A549 (cell line): Measurements from ENCODE around the gene ATP10B. TPM values are rescaled to one million over a fixed set of nuclear protein-coding genes. Genes with fewer than 3 reads are reported as not detected.

Experiments used
- ATAC-seq, 2 experiments: fragments of 200-7000 bp in 1 of 2; fragments of >200 bp in 1 of 2; cut with Nextera tagmentation in 1 of 2; cut with Tn5 transposase in 1 of 2; 3 replicates each; pipeline versions ENCODE4 v1.8.0 to v1.9.1; 2018 to 2020; ENCODE audit warnings: mild to moderate bottlenecking in 1 of 2, moderate library complexity in 1 of 2
- CTCF ChIA-PET: fragments of 300-600 bp; sonication (Branson Sonifier 250); formaldehyde crosslinking; extraction: SDS; loops from one replicate; lab custom pipeline; 2021; ENCODE audit warnings: antibody characterized with exemption, inconsistent platforms; lab: Yijun Ruan, JAX
- POLR2A ChIA-PET: fragments of 350-600 bp; formaldehyde crosslinking; extraction: SDS; loops from one replicate; lab custom pipeline; 2021; ENCODE audit warnings: antibody characterized with exemption, inconsistent platforms; lab: Yijun Ruan, JAX
- DNase-seq, 2 experiments: peaks; one replicate each; pipeline versions ENCODE4 v3.0.0 to v3.0.0-alpha.2; 2011 to 2016; ENCODE audit warnings: low read depth in 1 of 2, low spot score in 1 of 2
- FAIRE-seq: peaks from 2 replicates; lab custom pipeline; 2011; peaks lifted over from hg19 to GRCh38; lab: Jason Lieb, UNC
- H3K27ac ChIP-seq, 2 experiments: fragments of >200 bp; sonication (Bioruptor Twin); formaldehyde crosslinking; 3 replicates each; pipeline ENCODE4 v1.5.1; 2016 to 2017
- H3K4me1 ChIP-seq: fragments of >200 bp; sonication (Bioruptor Twin); formaldehyde crosslinking; 3 replicates; pipeline ENCODE4 v1.6.1; 2016
- H3K4me2 ChIP-seq: fragments of >200 bp; sonication (Bioruptor Twin); formaldehyde crosslinking; 3 replicates; pipeline ENCODE4 v1.6.1; 2016
- H3K4me3 ChIP-seq: fragments of >200 bp; sonication (Bioruptor Twin); formaldehyde crosslinking; 3 replicates; pipeline ENCODE4 v1.5.1; 2016
- H3K9me3 ChIP-seq: fragments of >200 bp; sonication (Bioruptor Twin); formaldehyde crosslinking; 3 replicates; pipeline ENCODE4 v1.6.1; 2016
- CBX2 ChIP-seq: fragments of 200-600 bp; sonication (generic); IDR thresholded peaks from 2 replicates; pipeline ENCODE4 v1.6.1; 2016; ENCODE audit warnings: low read depth, mild to moderate bottlenecking, borderline replicate concordance
- CBX8 ChIP-seq: fragments of 200-600 bp; sonication (generic); IDR thresholded peaks from 2 replicates; pipeline ENCODE4 v1.6.1; 2016
- E2F6 ChIP-seq: IDR thresholded peaks from 2 replicates; pipeline ENCODE4 v1.6.1; 2012; ENCODE audit warnings: low read depth, borderline replicate concordance
- EHF ChIP-seq: fragments of 250-450 bp; sonication (Bioruptor Pico); IDR thresholded peaks from 2 replicates; pipeline ENCODE4 v1.5.0; 2020; ENCODE audit warnings: mild to moderate bottlenecking
- ESRRA ChIP-seq: fragments of 150-350 bp; IDR thresholded peaks from 2 replicates; pipeline ENCODE4 v1.6.1; 2014; ENCODE audit warnings: mild to moderate bottlenecking, low read length, borderline replicate concordance
- FOSB ChIP-seq: fragments of 250-450 bp; sonication (Bioruptor Pico); IDR thresholded peaks from 2 replicates; pipeline ENCODE4 v1.5.0; 2020; ENCODE audit warnings: mild to moderate bottlenecking, moderate library complexity
- FOXS1 ChIP-seq: fragments of 250-450 bp; sonication (Bioruptor Pico); IDR thresholded peaks from 2 replicates; pipeline ENCODE4 v1.5.0; 2020; ENCODE audit warnings: mild to moderate bottlenecking, moderate library complexity
- HDAC2 ChIP-seq: fragments of 200-600 bp; sonication (generic); IDR thresholded peaks from 2 replicates; pipeline ENCODE4 v1.6.1; 2016
- HES2 ChIP-seq: fragments of >200 bp; sonication (Bioruptor Twin); formaldehyde crosslinking; IDR thresholded peaks from 2 replicates; pipeline ENCODE4 v1.6.1; 2016
- HEYL ChIP-seq: fragments of 250-450 bp; sonication (Bioruptor Pico); IDR thresholded peaks from 2 replicates; pipeline ENCODE4 v1.8.0; 2021; ENCODE audit warnings: mild to moderate bottlenecking, moderate library complexity
- HMGXB4 ChIP-seq: fragments of 250-450 bp; sonication (Bioruptor Pico); IDR thresholded peaks from 2 replicates; pipeline ENCODE4 v1.5.0; 2021; ENCODE audit warnings: mild to moderate bottlenecking, moderate library complexity, borderline replicate concordance
- HOXA7 ChIP-seq: fragments of 250-450 bp; sonication (Bioruptor Pico); IDR thresholded peaks from 2 replicates; pipeline ENCODE4 v1.5.0; 2020; ENCODE audit warnings: mild to moderate bottlenecking, moderate library complexity
- JUN ChIP-seq, 2 experiments: fragments of >200 bp; sonication (Bioruptor Twin); formaldehyde crosslinking; IDR thresholded peaks; 2 replicates in 1 of 2; 3 replicates in 1 of 2; pipeline ENCODE4 v1.6.1; 2016 to 2017
- JUNB ChIP-seq: fragments of >200 bp; sonication (Bioruptor Twin); formaldehyde crosslinking; IDR thresholded peaks from 2 replicates; pipeline ENCODE4 v1.6.1; 2016
- MAZ ChIP-seq: fragments of 150-350 bp; IDR thresholded peaks from 2 replicates; pipeline ENCODE4 v1.6.1; 2014; ENCODE audit warnings: antibody characterized with exemption, low read depth, low read length, borderline replicate concordance
- MYC ChIP-seq: IDR thresholded peaks from 2 replicates; pipeline ENCODE4 v1.6.1; 2012; ENCODE audit warnings: mild to moderate bottlenecking, inconsistent platforms, low read length, improper control_type of control experiment, borderline replicate concordance
- NFE2L2 ChIP-seq: fragments of 150-350 bp; conservative IDR thresholded peaks from 2 replicates; pipeline ENCODE4 v1.6.1; 2014; ENCODE audit warnings: low read length
- NPAS2 ChIP-seq: fragments of 250-450 bp; sonication (Bioruptor Pico); IDR thresholded peaks from 2 replicates; pipeline ENCODE4 v1.8.0; 2022; ENCODE audit warnings: mild to moderate bottlenecking, moderate library complexity, borderline replicate concordance
- POLR2A ChIP-seq: IDR thresholded peaks from 2 replicates; pipeline ENCODE4 v1.6.1; 2012; ENCODE audit warnings: mild to moderate bottlenecking, low read length
- POLR2AphosphoS2 ChIP-seq: conservative IDR thresholded peaks from 2 replicates; pipeline ENCODE4 v1.6.1; 2012; ENCODE audit warnings: low read length, improper control_type of control experiment, inconsistent platforms
- RAD21 ChIP-seq, 2 experiments: fragments of >200 bp in 1 of 2; sonication (Bioruptor Twin) in 1 of 2; formaldehyde crosslinking in 1 of 2; IDR thresholded peaks in 1 of 2; conservative IDR thresholded peaks in 1 of 2; 2 replicates in 1 of 2; 3 replicates in 1 of 2; pipeline ENCODE4 v1.6.1; 2012 to 2018; ENCODE audit warnings: inconsistent platforms in 1 of 2
- RARB ChIP-seq: fragments of 250-450 bp; sonication (Bioruptor Pico); IDR thresholded peaks from 2 replicates; pipeline ENCODE4 v1.8.0; 2021; ENCODE audit warnings: mild to moderate bottlenecking, moderate library complexity
- RCOR1 ChIP-seq: fragments of 150-350 bp; IDR thresholded peaks from 2 replicates; pipeline ENCODE4 v1.6.1; 2014; ENCODE audit warnings: antibody characterized with exemption, low read length, low read depth
- SMC3 ChIP-seq: fragments of >200 bp; sonication (Bioruptor Twin); formaldehyde crosslinking; IDR thresholded peaks from 3 replicates; pipeline ENCODE4 v1.6.1; 2018; ENCODE audit warnings: inconsistent platforms
- SREBF2 ChIP-seq: fragments of 450-650 bp; IDR thresholded peaks from 2 replicates; pipeline ENCODE4 v1.6.1; 2014; ENCODE audit warnings: mild to moderate bottlenecking, moderate library complexity
- ZC3H11A ChIP-seq: fragments of 450-650 bp; IDR thresholded peaks from 2 replicates; pipeline ENCODE4 v1.6.1; 2014; ENCODE audit warnings: antibody characterized with exemption, mild to moderate bottlenecking
- ZNF302 ChIP-seq: fragments of 250-450 bp; sonication (Bioruptor Pico); IDR thresholded peaks from 2 replicates; pipeline ENCODE4 v1.9.0; 2021; ENCODE audit warnings: inconsistent platforms, mild to moderate bottlenecking, moderate library complexity
- ZSCAN20 ChIP-seq: fragments of 250-450 bp; sonication (Bioruptor Pico); IDR thresholded peaks from 2 replicates; pipeline ENCODE4 v1.8.0; 2022; ENCODE audit warnings: mild to moderate bottlenecking, moderate library complexity
- WGBS: methylation state at CpG from one replicate; pipeline ENCODE4 v1.1.6; 2017; ENCODE audit errors: missing lambda C conversion rate; 5-methylcytosine and 5-hydroxymethylcytosine counted together
- polyA plus RNA-seq, 4 experiments: library from polyadenylated mRNA; depleted of rRNA in 3 of 4; stranded (reverse); fragments of >200 nt; fragmentation: RNase III in 1 of 4; extraction: RNeasy Plus Mini Kit Qiagen cat#74134 plus additional on column Dnase treatment in 1 of 4; gene quantifications; 2 replicates in 3 of 4; 3 replicates in 1 of 4; pipeline ENCODE4 v1.2.3, GENCODE V29; 2011 to 2017

Gene ATP10B
- polyA plus RNA-seq, 2 of the 4 experiments (the other 2 are of a cell fraction) = not detected

- TF ChIP-seq MAZ (no peak), EHF (CRISPR knock-in tag) (no peak), FOXS1 (no peak), SMC3 (no peak)
Observed at GRCh38 chr5:160616712-160617497, 235.1 kb downstream of the ATP10B start (continued).

- no peak overlapping the region for H3K27ac ChIP-seq
- H3K9me3 ChIP-seq = no peaks in the 10 kb centered on the region
- TF ChIP-seq ZNF302 (CRISPR knock-in tag) = no peak
- no peak for TF ChIP-seq HMGXB4 (CRISPR knock-in tag)
- TF ChIP-seq SREBF2 = no peak
- TF ChIP-seq RCOR1 = no peak
- TF ChIP-seq ESRRA = no peak
- TF ChIP-seq HOXA7 (CRISPR knock-in tag) = no peak
- no peak for TF ChIP-seq JUNB
- no peak for TF ChIP-seq HES2
- no peak for TF ChIP-seq FOSB (CRISPR knock-in tag)
- no peak for TF ChIP-seq NPAS2 (CRISPR knock-in tag)
- no peak for TF ChIP-seq E2F6
- TF ChIP-seq FOXS1 = no peak
- POLR2A ChIA-PET = no interaction called here
- CTCF ChIA-PET = interaction anchor here (2.2 to 2.4 kb wide), 2 partner anchors 12 to 15 kb away, joined by 6 to 7 read pairs; no protein-coding TSS in a partner anchor
- H3K4me1 ChIP-seq = no peaks in the 10 kb centered on the region
- WGBS = 13% methylated on average over 3 of the region's 3 CpGs
- FAIRE-seq (no peak), ATAC-seq (no peak), DNase-seq (no peak)
- no peak overlapping the region for H3K4me2 ChIP-seq
- H3K4me3 ChIP-seq = no peak overlapping the region
Observed at GRCh38 chr5:160614136-160614535, 237.9 kb downstream of the ATP10B start.

- no peaks in the 10 kb centered on the region for H3K9me3 ChIP-seq
- 4% methylated on average over 2 of the region's 2 CpGs for WGBS
- H3K4me3 ChIP-seq = no peak overlapping the region
- no peak for DNase-seq
- no peak for TF ChIP-seq POLR2AphosphoS2
- TF ChIP-seq RCOR1 = no peak
- TF ChIP-seq CBX2 = no peak
- TF ChIP-seq RARB (CRISPR knock-in tag) = no peak
- TF ChIP-seq ZC3H11A = no peak
- no peak for TF ChIP-seq NFE2L2
- no peak for TF ChIP-seq HDAC2
- no peak for TF ChIP-seq ZSCAN20 (CRISPR knock-in tag)
- TF ChIP-seq HMGXB4 (CRISPR knock-in tag) = no peak
- TF ChIP-seq JUN (IDR thresholded peaks at IDR 0.05) = no peak
- TF ChIP-seq MYC = no peak
- TF ChIP-seq HEYL (CRISPR knock-in tag) = no peak
- no peak for TF ChIP-seq FOXS1
- TF ChIP-seq NPAS2 (CRISPR knock-in tag) = no peak
- TF ChIP-seq CBX8 = no peak
- TF ChIP-seq POLR2A = no peak
- no peak for TF ChIP-seq RAD21 (conservative IDR thresholded peaks at IDR 0.05 in 1 of 2, IDR thresholded peaks at IDR 0.05 in 1 of 2)
- TF ChIP-seq, all 56 proteins: peak for 0
- H3K4me1 ChIP-seq = no peaks in the 10 kb centered on the region
- no peak overlapping the region for H3K4me2 ChIP-seq
- ChIA-PET POLR2A (no interaction called here), CTCF (no interaction called here)
- ATAC-seq (no peak), FAIRE-seq (no peak)
- H3K27ac ChIP-seq = no peak overlapping the region
Observed at GRCh38 chr5:160605266-160605665, 246.7 kb downstream of the ATP10B start.
